ENCODE results near the gene ATRN.
"Not testable (repeated sequence)": the region's sequence is repeated elsewhere in the genome, so short reads cannot be mapped to it uniquely, and the experiment has no call there.

The ATRN gene

DNA sequence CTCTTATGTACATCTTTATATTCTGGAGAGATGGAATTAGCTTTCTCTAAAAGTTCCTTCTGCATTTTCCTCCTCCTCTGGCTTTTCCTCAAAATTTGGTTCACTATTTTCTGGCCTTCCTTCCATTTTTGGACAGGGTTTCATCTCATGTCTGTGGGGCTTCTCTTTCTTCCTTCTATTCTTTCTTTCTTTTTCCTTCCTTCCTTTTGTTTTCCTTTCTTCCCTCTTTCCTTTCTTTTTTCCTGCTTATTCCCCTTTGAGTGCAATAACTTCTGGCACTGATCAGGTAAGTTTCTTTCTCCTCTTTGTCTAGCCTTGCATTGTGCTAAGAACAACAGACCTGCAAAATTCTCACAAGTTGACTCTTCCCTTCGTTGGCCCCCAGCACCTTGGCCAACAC, 5.5 kb upstream of the ATRN start:
- no peak for TF ChIP-seq CTCF (IDR thresholded peaks at IDR 0.05; ENCODE audit: low read depth, low read length)
- no peak overlapping the region for H3K4me3 ChIP-seq (ENCODE audit: low read depth, low read length)

DNA sequence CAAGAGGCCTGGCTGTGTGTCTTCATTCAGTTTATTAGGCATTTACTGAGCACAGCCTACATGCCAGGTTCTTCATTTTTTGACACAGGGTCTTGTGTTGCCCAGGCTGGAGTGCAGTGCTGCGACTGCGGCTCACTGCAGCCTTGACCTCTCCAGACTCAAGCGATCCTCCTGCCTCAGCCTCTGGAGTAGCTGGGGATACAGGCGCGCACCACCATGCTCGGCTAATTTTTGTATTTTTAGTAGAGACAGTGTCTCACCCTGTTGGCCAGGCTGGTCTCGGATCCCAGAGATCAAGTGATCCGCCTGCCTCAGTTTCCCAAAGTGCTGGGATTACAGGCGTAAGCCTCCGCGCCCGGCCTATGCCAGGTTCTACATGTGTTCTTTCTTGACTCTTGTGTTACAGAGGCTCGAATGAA, 601 bp upstream of the ATRN start:
- H3K4me3 ChIP-seq (ENCODE audit: low read depth, low read length) = peak overlapping the region; percentile 92

GRCh38 chr20:3471397-3472021, 691 bp downstream of the ATRN start:
- peak overlapping the region; percentile 92 for H3K4me3 ChIP-seq (ENCODE audit: low read depth, low read length)
- TF ChIP-seq CTCF (IDR thresholded peaks at IDR 0.05; ENCODE audit: low read depth, low read length) = no peak

More for the DNA sequence above, 601 bp upstream of the ATRN start:
- TF ChIP-seq CTCF (IDR thresholded peaks at IDR 0.05; ENCODE audit: low read depth, low read length) = no peak

GRCh38 chr20:3472105-3472504, 1.3 kb downstream of the ATRN start:
- peak overlapping the region; percentile 92 for H3K4me3 ChIP-seq (ENCODE audit: low read depth, low read length)
- no peak for TF ChIP-seq CTCF (IDR thresholded peaks at IDR 0.05; ENCODE audit: low read depth, low read length)

DNA sequence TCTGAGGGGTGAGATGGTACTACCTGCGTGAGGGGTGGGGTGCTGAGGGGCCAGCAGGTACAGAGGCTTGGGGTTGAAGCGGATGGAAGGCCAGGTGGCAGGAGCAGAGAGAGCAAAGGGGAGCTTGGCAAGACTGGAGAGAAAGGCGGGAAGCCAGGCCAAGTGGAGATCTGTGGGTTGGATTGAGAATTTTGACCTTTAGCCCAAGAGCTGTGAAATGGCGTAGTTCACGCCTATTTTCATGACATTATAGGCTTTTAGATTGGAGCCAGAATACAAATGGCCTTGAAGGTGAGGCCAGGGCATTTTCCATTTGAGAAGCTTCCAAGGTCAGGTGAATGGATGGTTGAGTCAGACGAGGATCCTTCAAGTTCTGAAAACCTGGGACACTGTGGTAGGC, 2.5 kb downstream of the ATRN start:
- H3K4me3 ChIP-seq (ENCODE audit: low read depth, low read length) = no peak overlapping the region
- no peak for TF ChIP-seq CTCF (IDR thresholded peaks at IDR 0.05; ENCODE audit: low read depth, low read length)

- H3K4me3 ChIP-seq (ENCODE audit: low read depth, low read length) = no peak overlapping the region
- TF ChIP-seq CTCF (IDR thresholded peaks at IDR 0.05; ENCODE audit: low read depth, low read length) = no peak
These were observed 3.1 kb downstream of the ATRN start for GRCh38 chr20:3473944-3474343.

DNA sequence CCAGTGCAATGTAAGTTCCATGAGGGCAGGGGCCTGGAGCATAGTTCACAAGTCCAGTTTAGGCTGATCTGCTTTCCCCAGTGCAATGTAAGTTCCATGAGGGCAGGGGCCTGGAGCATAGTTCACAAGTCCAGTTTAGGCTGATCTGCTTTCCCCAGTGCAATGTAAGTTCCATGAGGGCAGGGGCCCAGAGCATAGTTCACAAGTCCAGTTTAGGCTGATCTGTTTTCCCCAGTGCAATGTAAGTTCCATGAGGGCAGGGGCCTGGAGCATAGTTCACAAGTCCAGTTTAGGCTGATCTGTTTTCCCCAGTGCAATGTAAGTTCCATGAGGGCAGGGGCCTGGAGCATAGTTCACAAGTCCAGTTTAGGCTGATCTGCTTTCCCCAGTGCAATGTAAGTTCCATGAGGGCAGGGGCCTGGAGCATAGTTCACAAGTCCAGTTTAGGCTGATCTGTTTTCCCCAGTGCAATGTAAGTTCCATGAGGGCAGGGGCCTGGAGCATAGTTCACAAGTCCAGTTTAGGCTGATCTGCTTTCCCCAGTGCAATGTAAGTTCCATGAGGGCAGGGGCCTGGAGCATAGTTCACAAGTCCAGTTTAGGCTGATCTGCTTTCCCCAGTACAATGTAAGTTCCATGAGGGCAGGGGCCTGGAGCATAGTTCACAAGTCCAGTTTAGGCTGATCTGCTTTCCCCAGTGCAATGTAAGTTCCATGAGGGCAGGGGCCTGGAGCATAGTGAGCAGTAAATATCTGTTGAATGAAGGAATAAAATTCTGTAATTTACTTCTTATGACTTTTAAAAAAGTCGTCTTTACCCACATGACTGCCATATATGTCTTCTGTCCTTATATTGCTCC, 6.4 kb downstream of the ATRN start:
- not testable (repeated sequence) for H3K4me3 ChIP-seq (ENCODE audit: low read depth, low read length)
